HepG2 (cell line): ENCODE results near the gene CADM4. TPM values are rescaled to one million over a fixed set of nuclear protein-coding genes. Genes with fewer than 3 reads are reported as not detected.

ENCODE experiments used
- ATAC-seq: fragments of 200-7000 bp; cut with Tn5 transposase; 3 replicates; pipeline ENCODE4 v1.9.1; 2020; ENCODE audit warnings: mild to moderate bottlenecking, moderate library complexity
- BruUV-seq: library from RNA; stranded (reverse); fragments of 400-500 nt; replicated peaks from 2 replicates; lab custom pipeline; 2021; lab: Mats Ljungman, UMichigan
- CTCF ChIA-PET: fragments of 300-600 bp; formaldehyde crosslinking; extraction: SDS; loops from one replicate; lab custom pipeline; 2021; ENCODE audit warnings: low total read pairs, inconsistent platforms, low intra/inter-chr PET ratio; lab: Yijun Ruan, JAX
- POLR2A ChIA-PET: fragments of 350-600 bp; sonication (Branson Sonifier 250); formaldehyde crosslinking; loops from one replicate; lab custom pipeline; 2020; ENCODE audit warnings: antibody characterized with exemption, inconsistent platforms; lab: Yijun Ruan, JAX
- DNase-seq: peaks from one replicate; pipeline ENCODE4 v3.0.0-alpha.2; 2015; ENCODE audit warnings: low spot score
- FAIRE-seq: peaks from 3 replicates; lab custom pipeline; 2011; peaks lifted over from hg19 to GRCh38; lab: Jason Lieb, UNC
- H2AFZ ChIP-seq: one replicate; pipeline ENCODE4 v1.6.1; 2011; ENCODE audit warnings: low read length, inconsistent platforms
- H3K27ac ChIP-seq: fragments of 300-600 bp; 3 replicates; pipeline ENCODE4 v1.8.0; 2011; ENCODE audit warnings: mixed run types, mild to moderate bottlenecking, mixed read lengths, low read length, inconsistent platforms; ENCODE audit not compliant: insufficient read depth; ENCODE audit errors: extremely low read length
- H3K27me3 ChIP-seq, 2 experiments: fragments of 200-600 bp in 1 of 2; 2 replicates in 1 of 2; 3 replicates in 1 of 2; pipeline versions ENCODE4 v1.6.0 to v1.8.0; 2011; ENCODE audit warnings: low read length in 2 of 2, mild to moderate bottlenecking in 2 of 2, moderate library complexity in 2 of 2, inconsistent platforms in 1 of 2; ENCODE audit not compliant: insufficient read depth in 2 of 2, control insufficient read depth in 1 of 2
- H3K36me3 ChIP-seq, 2 experiments: fragments of 200-600 bp in 1 of 2; replicated peaks in 1 of 2; 2 replicates in 1 of 2; 3 replicates in 1 of 2; pipeline versions ENCODE4 v1.5.1 to v1.8.0; 2011; ENCODE audit warnings: low read length in 2 of 2, inconsistent platforms in 1 of 2; ENCODE audit not compliant: insufficient read depth in 2 of 2, control insufficient read depth in 1 of 2
- H3K4me1 ChIP-seq: 2 replicates; pipeline ENCODE4 v1.5.1; 2012; ENCODE audit warnings: low read length, inconsistent platforms; ENCODE audit not compliant: insufficient read depth
- H3K4me2 ChIP-seq: 2 replicates; pipeline ENCODE4 v1.6.0; 2011; ENCODE audit warnings: low read depth, low read length, inconsistent platforms
- H3K4me3 ChIP-seq, 3 experiments: fragments of 200-600 bp in 1 of 3; sonication (generic), shearing (Covaris generic) in 1 of 3; replicated peaks in 1 of 3; 2 replicates each; pipeline ENCODE4 v1.5.1; 2011 to 2016; ENCODE audit warnings: low read length in 3 of 3, inconsistent platforms in 2 of 3, low read depth in 2 of 3, mild to moderate bottlenecking in 2 of 3, control low read depth in 1 of 3, mixed read lengths in 1 of 3; ENCODE audit not compliant: insufficient read depth in 1 of 3
- H3K79me2 ChIP-seq: one replicate; pipeline ENCODE4 v1.6.1; 2011; ENCODE audit warnings: low read length, inconsistent platforms; ENCODE audit not compliant: insufficient read depth
- H3K9ac ChIP-seq: 2 replicates; pipeline ENCODE4 v1.6.0; 2011; ENCODE audit warnings: mild to moderate bottlenecking, low read depth, low read length, inconsistent platforms; ENCODE audit not compliant: insufficient read depth
- H3K9me3 ChIP-seq: 2 replicates; pipeline ENCODE4 v1.5.1; 2012; ENCODE audit warnings: mild to moderate bottlenecking, low read length
- H4K20me1 ChIP-seq: 2 replicates; pipeline ENCODE4 v1.6.0; 2011; ENCODE audit warnings: inconsistent platforms, mild to moderate bottlenecking, low read length, moderate library complexity; ENCODE audit not compliant: insufficient read depth
- CHCHD3 ChIP-seq: sonication (generic); formaldehyde crosslinking; IDR thresholded peaks from 2 replicates; pipeline ENCODE4 v1.8.0; 2022; ENCODE audit warnings: mild to moderate bottlenecking, missing genetic modification reagents, moderate library complexity
- DRAP1 ChIP-seq: IDR thresholded peaks from 2 replicates; pipeline ENCODE4 v1.6.1; 2016; ENCODE audit warnings: missing genetic modification reagents, missing compliant biosample characterization
- ELF1 ChIP-seq: sonication (generic); formaldehyde crosslinking; IDR thresholded peaks from 2 replicates; pipeline ENCODE4 v1.4.0; 2020; ENCODE audit warnings: missing genetic modification reagents
- IRF9 ChIP-seq: sonication (generic); formaldehyde crosslinking; IDR thresholded peaks from 2 replicates; pipeline ENCODE4 v1.8.0; 2022; ENCODE audit warnings: missing genetic modification reagents, mild to moderate bottlenecking, borderline replicate concordance
- NBN ChIP-seq: fragments of 450-650 bp; conservative IDR thresholded peaks from 2 replicates; pipeline ENCODE4 v1.6.1; 2017
- PHF20 ChIP-seq: sonication (generic); formaldehyde crosslinking; IDR thresholded peaks from 2 replicates; pipeline ENCODE4 v1.5.0; 2020; ENCODE audit warnings: mild to moderate bottlenecking, missing genetic modification reagents
- TCF7 ChIP-seq: sonication (generic); IDR thresholded peaks from 2 replicates; pipeline ENCODE4 v1.6.1; 2016; ENCODE audit warnings: antibody characterized with exemption, low read depth
- TCF7L2 ChIP-seq: IDR thresholded peaks from 2 replicates; pipeline ENCODE4 v1.6.1; 2011; ENCODE audit warnings: mild to moderate bottlenecking, low read depth, low read length, moderate library complexity
- TFAP4 ChIP-seq: sonication (generic); IDR thresholded peaks from 2 replicates; pipeline ENCODE4 v1.6.1; 2016; ENCODE audit warnings: low read depth, borderline replicate concordance
- ZNF12 ChIP-seq: sonication (generic); formaldehyde crosslinking; IDR thresholded peaks from 2 replicates; pipeline ENCODE4 v1.5.0; 2020; ENCODE audit warnings: missing genetic modification reagents
- ZNF207 ChIP-seq: fragments of 450-650 bp; IDR thresholded peaks from 2 replicates; pipeline ENCODE4 v1.6.1; 2016; ENCODE audit warnings: antibody characterized with exemption, borderline replicate concordance
- ZNF260 ChIP-seq: sonication (generic); formaldehyde crosslinking; IDR thresholded peaks from 2 replicates; pipeline ENCODE4 v1.4.0; 2020; ENCODE audit warnings: missing genetic modification reagents, low read depth, mild to moderate bottlenecking, borderline replicate concordance
- ZNF276 ChIP-seq: sonication (generic); formaldehyde crosslinking; IDR thresholded peaks from 2 replicates; pipeline ENCODE4 v1.4.0; 2020; ENCODE audit warnings: mild to moderate bottlenecking, low read depth, missing genetic modification reagents
- ZNF331 ChIP-seq: sonication (generic); formaldehyde crosslinking; IDR thresholded peaks from 2 replicates; pipeline ENCODE4 v1.4.0; 2020; ENCODE audit warnings: missing genetic modification reagents
- ZNF362 ChIP-seq: sonication (generic); formaldehyde crosslinking; IDR thresholded peaks from 2 replicates; pipeline ENCODE4 v1.4.0; 2020; ENCODE audit warnings: missing genetic modification reagents, mild to moderate bottlenecking, borderline replicate concordance
- ZNF652 ChIP-seq: IDR thresholded peaks from 2 replicates; pipeline ENCODE4 v1.6.1; 2016; ENCODE audit warnings: low read depth, borderline replicate concordance
- ZNF704 ChIP-seq: sonication (generic); formaldehyde crosslinking; IDR thresholded peaks from 2 replicates; pipeline ENCODE4 v1.8.1; 2023; ENCODE audit warnings: mild to moderate bottlenecking, inconsistent platforms, moderate library complexity, missing genetic modification reagents, borderline replicate concordance
- ZNF782 ChIP-seq: sonication (generic); formaldehyde crosslinking; IDR thresholded peaks from 2 replicates; pipeline ENCODE4 v1.4.0; 2020; ENCODE audit warnings: missing genetic modification reagents, mild to moderate bottlenecking, borderline replicate concordance
- WGBS: methylation state at CpG from one replicate; pipeline ENCODE4 v1.1.6; 2017; ENCODE audit warnings: low lambda C conversion rate; 5-methylcytosine and 5-hydroxymethylcytosine counted together
- in situ Hi-C: cut with HindIII; loops from 2 replicates; pipeline ENCODE4 v1.10.0; 2017; ENCODE audit warnings: low pct_unique_long_range_greater_than_20kb; ENCODE audit not compliant: extremely low pct_ligation_motif_present
- intact Hi-C: fragments of 100-400 bp; cut with micrococcal nuclease; formaldehyde crosslinking; loops from one replicate; pipeline ENCODE4 v1.10.0; 2022; ENCODE audit not compliant: unreplicated experiment
- polyA plus RNA-seq, 8 experiments: library from polyadenylated mRNA; depleted of rRNA in 3 of 8; stranded (reverse) in 7 of 8; unstranded in 1 of 8; fragments of >200 nt; fragmentation: Illumina TruSeq in 4 of 8; extraction: Trizol in 4 of 8; gene quantifications; 2 replicates each; pipeline versions ENCODE4 v1.2.1 to v1.2.3, GENCODE V29; 2011 to 2016; ENCODE audit warnings: low read depth in 4 of 8, missing spikeins in 1 of 8, mixed read lengths in 1 of 8; ENCODE audit not compliant: insufficient read depth in 1 of 8
- total RNA-seq, 5 experiments: library from RNA; depleted of rRNA; stranded (reverse); fragments of >200 nt; fragmentation: Illumina TruSeq; extraction: Trizol; gene quantifications; 2 replicates each; pipeline ENCODE4 v1.2.3, GENCODE V29; 2016; ENCODE audit warnings: low read depth in 1 of 5

Gene CADM4
- total and polyA plus RNA-seq, 2 of the 13 experiments (the other 11 are each of a cell fraction or from before 2014, with no cell fraction given) = 8.5 to 16.0 TPM

GRCh38 chr19:43586346-43586745, 53.3 kb downstream of the CADM4 start (continued):
- TF ChIP-seq ZNF276 (CRISPR knock-in tag) (no peak), ZNF362 (CRISPR knock-in tag) (no peak), CHCHD3 (CRISPR knock-in tag) (no peak), TCF7 (no peak), ZNF260 (no peak), TCF7L2 (no peak), PHF20 (no peak), ZNF704 (CRISPR knock-in tag) (no peak), ZNF207 (no peak)

- POLR2A ChIA-PET = interaction anchor here (1.3 to 2.4 kb wide), 2 partner anchors 10 to 12 kb away, joined by 7 to 15 read pairs; partner anchors contain the start of genes IRGQ and ZNF576
- H3K79me2 ChIP-seq = no peaks in the 10 kb centered on the region
- peak; percentile 75 for ATAC-seq
- 76% methylated on average over 1 of the region's 1 CpG for WGBS
- no peak overlapping the region for H2AFZ ChIP-seq
- no peak overlapping the region for H3K9ac ChIP-seq
- peak; percentile 37 for FAIRE-seq
- H3K4me3 ChIP-seq = no peak overlapping the region
- in situ Hi-C loops = no loop called here
- no peaks in the 10 kb centered on the region for H3K27me3 ChIP-seq
- intact Hi-C loops = no loop called here
- peak overlapping the region; percentile 8; the same call in 1 of the 2 replicates for H3K4me2 ChIP-seq
- H4K20me1 ChIP-seq = no peaks in the 10 kb centered on the region
- no peak for DNase-seq
- no TSS peak for BruUV-seq
- H3K27ac ChIP-seq = peak overlapping the region; percentile 57
- H3K9me3 ChIP-seq = no peaks in the 10 kb centered on the region
- CTCF ChIA-PET = no interaction called here
- H3K4me1 ChIP-seq = peaks cover 15% of the 10 kb centered on the region
- 0 out of 5 replicates have a peak, but pooled peaks cover 0 to 3% of the 10 kb centered on the region in 2 experiments for H3K36me3 ChIP-seq
- TF ChIP-seq DRAP1 (CRISPR knock-in tag) = no peak
- TF ChIP-seq TFAP4 = peak; percentile 73; the same call in 1 of the 2 replicates
- TF ChIP-seq IRF9 (CRISPR knock-in tag) = no peak
- no peak for TF ChIP-seq ZNF782 (CRISPR knock-in tag)
- TF ChIP-seq ZNF331 (CRISPR knock-in tag) = peak; percentile 65; the same call in 1 of the 2 replicates
- 0 out of 2 replicates have a peak, but pooled peaks have one; percentile 19 for TF ChIP-seq ZNF12 (CRISPR knock-in tag)
- no peak for TF ChIP-seq ZNF652 (CRISPR knock-in tag)
- TF ChIP-seq NBN = no peak
- TF ChIP-seq ELF1 (CRISPR knock-in tag) = peak; percentile 1; the same call in 1 of the 2 replicates
Measured at GRCh38 chr19:43584484-43584883, 55.2 kb downstream of the CADM4 start.
